ENCODE data around the gene PRKAA1.

Gene PRKAA1

DNA sequence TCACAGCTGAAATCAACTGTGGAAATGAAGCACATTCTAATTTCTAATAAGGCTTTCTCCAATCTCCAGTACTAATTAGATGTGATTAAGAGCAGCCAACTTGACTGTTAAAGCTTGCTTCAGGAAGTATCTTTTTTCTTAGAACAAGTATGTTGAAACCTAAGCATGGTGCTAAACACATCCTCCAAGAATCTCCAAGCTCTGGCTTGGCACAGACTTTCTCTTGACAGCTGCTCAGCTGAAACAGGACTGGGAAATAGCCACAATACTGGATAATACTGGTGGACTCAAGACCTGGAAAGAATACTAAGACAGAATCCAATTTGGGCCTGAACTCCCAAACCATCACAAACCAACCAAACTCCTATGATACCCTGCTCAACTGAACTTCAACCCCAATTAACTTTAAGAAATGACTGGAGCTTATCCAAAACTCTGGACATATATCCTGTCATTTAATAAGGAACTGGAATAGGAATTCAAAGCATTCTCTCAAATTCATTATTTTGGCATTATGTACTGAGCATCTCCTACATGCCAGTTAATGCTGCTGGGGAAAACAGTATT lies 16.2 kb downstream of the PRKAA1 start:
- TF ChIP-seq, protein P1, sequence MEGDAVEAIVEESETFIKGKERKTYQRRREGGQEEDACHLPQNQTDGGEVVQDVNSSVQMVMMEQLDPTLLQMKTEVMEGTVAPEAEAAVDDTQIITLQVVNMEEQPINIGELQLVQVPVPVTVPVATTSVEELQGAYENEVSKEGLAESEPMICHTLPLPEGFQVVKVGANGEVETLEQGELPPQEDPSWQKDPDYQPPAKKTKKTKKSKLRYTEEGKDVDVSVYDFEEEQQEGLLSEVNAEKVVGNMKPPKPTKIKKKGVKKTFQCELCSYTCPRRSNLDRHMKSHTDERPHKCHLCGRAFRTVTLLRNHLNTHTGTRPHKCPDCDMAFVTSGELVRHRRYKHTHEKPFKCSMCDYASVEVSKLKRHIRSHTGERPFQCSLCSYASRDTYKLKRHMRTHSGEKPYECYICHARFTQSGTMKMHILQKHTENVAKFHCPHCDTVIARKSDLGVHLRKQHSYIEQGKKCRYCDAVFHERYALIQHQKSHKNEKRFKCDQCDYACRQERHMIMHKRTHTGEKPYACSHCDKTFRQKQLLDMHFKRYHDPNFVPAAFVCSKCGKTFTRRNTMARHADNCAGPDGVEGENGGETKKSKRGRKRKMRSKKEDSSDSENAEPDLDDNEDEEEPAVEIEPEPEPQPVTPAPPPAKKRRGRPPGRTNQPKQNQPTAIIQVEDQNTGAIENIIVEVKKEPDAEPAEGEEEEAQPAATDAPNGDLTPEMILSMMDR (IDR thresholded peaks at IDR 0.05; ENCODE audit: low read depth, low read length) = no peak
- no peaks in the 10 kb centered on the region for H3K9me3 ChIP-seq
- H3K36me3 ChIP-seq = peaks cover 6% of the 10 kb centered on the region; the same call in 1 of the 2 replicates
- H3K27me3 ChIP-seq = no peaks in the 10 kb centered on the region
- DNase-seq = no peak
- no peaks in the 10 kb centered on the region for H3K4me1 ChIP-seq
- H3K4me3 ChIP-seq (ENCODE audit: low read depth, low read length) = no peak overlapping the region

DNA sequence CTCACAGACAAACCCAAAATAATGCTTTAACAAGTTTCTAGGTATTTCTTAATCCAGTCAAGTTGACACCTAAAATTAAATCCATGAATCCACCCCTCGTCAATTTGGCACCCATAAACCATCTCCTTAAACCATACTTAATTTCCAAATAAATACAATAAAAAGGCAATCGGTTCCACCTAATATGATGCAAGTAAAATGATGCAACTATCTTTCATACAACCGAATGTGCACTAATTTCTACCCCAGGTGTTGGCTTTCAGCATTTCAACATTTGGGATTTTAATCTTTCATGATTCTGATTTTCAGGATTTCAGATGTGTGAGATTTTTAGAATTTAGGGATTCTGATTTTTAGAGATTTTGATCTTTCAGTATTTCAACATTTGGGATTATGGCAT lies 17.3 kb downstream of the PRKAA1 start:
- Histone ChIP-seq H3K4me1 (no peaks in the 10 kb centered on the region), H3K27me3 (no peaks in the 10 kb centered on the region), H3K36me3 (peaks cover 15% of the 10 kb centered on the region), H3K9me3 (no peaks in the 10 kb centered on the region), H3K4me3 (ENCODE audit: low read depth, low read length) (no peak overlapping the region)
- TF ChIP-seq, protein P1 (IDR thresholded peaks at IDR 0.05; ENCODE audit: low read depth, low read length) = no peak
- DNase-seq = no peak

DNA sequence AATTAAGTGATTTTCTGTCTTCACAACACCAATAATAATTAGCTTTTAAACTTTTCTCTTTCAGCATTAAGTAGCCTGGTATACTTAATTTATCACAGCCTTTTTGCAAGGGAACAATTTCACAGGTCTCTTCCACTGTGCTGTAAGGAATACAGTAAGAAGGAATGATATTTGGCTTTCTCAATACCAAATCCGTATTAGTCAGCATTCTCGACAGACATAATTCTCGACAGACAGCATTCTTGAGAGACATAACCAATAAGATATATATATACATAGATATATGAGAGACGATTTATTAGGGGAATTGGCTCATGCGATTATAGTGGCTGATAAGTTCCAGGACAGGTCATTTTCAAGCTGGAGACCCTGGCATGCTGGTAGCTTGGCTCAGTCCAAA lies 18.0 kb downstream of the PRKAA1 start:
- Histone ChIP-seq H3K36me3 (peaks cover 20% of the 10 kb centered on the region), H3K9me3 (no peaks in the 10 kb centered on the region), H3K4me3 (ENCODE audit: low read depth, low read length) (no peak overlapping the region), H3K27me3 (no peaks in the 10 kb centered on the region), H3K4me1 (no peaks in the 10 kb centered on the region)
- no peak for DNase-seq
- TF ChIP-seq, protein P1 (IDR thresholded peaks at IDR 0.05; ENCODE audit: low read depth, low read length) = no peak

DNA sequence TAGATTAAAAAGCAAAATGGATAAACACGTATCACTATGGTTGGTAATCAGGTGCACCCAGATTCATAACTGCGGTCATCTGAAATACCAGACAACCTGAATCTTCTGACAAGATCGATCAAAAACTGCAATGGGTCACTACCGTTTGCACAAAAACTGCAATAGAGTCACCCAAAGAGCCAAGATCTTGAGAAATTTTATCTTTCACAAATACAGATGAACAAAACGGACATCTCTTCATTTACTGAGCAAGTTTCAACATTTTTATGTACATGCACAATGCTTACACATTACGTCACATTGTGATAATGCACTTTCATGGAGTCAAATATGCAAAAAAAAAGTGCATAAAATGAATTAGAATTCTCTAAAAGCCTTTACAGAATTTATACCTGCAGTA lies 18.6 kb downstream of the PRKAA1 start:
- H3K4me3 ChIP-seq (ENCODE audit: low read depth, low read length) = no peak overlapping the region

DNA sequence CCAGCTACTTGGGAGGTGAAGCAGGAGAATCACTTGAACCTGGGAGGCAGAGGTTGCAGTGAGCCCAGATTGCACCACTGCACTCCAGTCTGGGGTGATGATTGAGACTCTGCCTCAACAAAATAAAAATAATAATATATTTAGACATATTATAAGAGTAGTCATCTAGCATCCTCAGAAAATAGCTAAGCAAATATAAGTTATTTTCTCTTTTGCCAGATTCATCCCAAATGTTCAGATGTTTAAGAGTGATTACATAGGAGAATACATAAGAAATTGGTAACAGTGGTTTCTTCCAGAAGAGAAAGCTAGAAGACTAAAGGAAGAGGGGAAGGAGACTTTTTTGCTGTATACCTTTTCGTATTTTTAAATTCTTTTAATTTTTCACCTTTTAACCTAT lies 20.0 kb downstream of the PRKAA1 start:
- H3K4me1 ChIP-seq = no peaks in the 10 kb centered on the region
- H3K36me3 ChIP-seq = peaks cover 35% of the 10 kb centered on the region
- TF ChIP-seq, protein P1 (IDR thresholded peaks at IDR 0.05; ENCODE audit: low read depth, low read length) = no peak
- no peaks in the 10 kb centered on the region for H3K9me3 ChIP-seq
- DNase-seq = no peak
- no peaks in the 10 kb centered on the region for H3K27me3 ChIP-seq
- H3K4me3 ChIP-seq (ENCODE audit: low read depth, low read length) = no peak overlapping the region

More for the DNA sequence above, 18.6 kb downstream of the PRKAA1 start:
- Histone ChIP-seq H3K4me1 (no peaks in the 10 kb centered on the region), H3K9me3 (no peaks in the 10 kb centered on the region), H3K36me3 (peaks cover 26% of the 10 kb centered on the region), H3K27me3 (no peaks in the 10 kb centered on the region)
- TF ChIP-seq, protein P1 (IDR thresholded peaks at IDR 0.05; ENCODE audit: low read depth, low read length) = no peak
- DNase-seq = no peak

DNA sequence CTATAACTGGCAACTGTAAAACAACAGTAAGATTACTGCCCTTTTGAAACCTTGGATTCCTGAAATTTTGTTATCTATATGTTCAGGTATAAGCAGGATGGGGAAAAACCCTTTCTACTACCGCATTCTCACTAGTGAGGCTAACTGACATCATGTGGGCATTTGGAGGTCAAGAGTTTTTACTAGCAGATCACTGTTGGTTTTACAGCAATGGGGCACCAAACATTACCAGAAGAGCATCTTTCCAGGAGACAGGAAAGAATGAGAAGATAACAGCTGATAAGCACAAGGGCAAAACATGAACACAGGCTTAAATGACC lies 21.6 kb downstream of the PRKAA1 start:
- H3K4me1 ChIP-seq = no peaks in the 10 kb centered on the region
- TF ChIP-seq, protein P1 (IDR thresholded peaks at IDR 0.05; ENCODE audit: low read depth, low read length) = no peak
- no peaks in the 10 kb centered on the region for H3K9me3 ChIP-seq
- no peak overlapping the region for H3K4me3 ChIP-seq (ENCODE audit: low read depth, low read length)
- DNase-seq = no peak
- no peaks in the 10 kb centered on the region for H3K27me3 ChIP-seq
- H3K36me3 ChIP-seq = peaks cover 39% of the 10 kb centered on the region

Measured in BE2C (cell line).